Neural progenitor cell (in vitro differentiated cells): ENCODE measurements around the gene PPP2R2B. TPM values are rescaled to one million over a fixed set of nuclear protein-coding genes. Genes with fewer than 3 reads are reported as not detected.

ENCODE experiments used
- DNase-seq: peaks from one replicate; pipeline ENCODE4 v3.0.0-alpha.2; 2016; ENCODE audit warnings: low spot score
- H2AFZ ChIP-seq: fragments of 200-600 bp; sonication (generic); replicated peaks from 2 replicates; pipeline ENCODE4 v1.6.1; 2016; ENCODE audit warnings: antibody characterized with exemption
- H3F3A ChIP-seq: fragments of 200-600 bp; sonication (generic); 2 replicates; pipeline ENCODE4 v1.6.1; 2016; ENCODE audit warnings: antibody characterized with exemption, low read depth
- H3K27ac ChIP-seq: fragments of 200-600 bp; sonication (generic); 2 replicates; pipeline ENCODE4 v1.5.1; 2016; ENCODE audit warnings: mild to moderate bottlenecking
- H3K27me3 ChIP-seq: fragments of 200-600 bp; sonication (generic); 2 replicates; pipeline ENCODE4 v1.6.1; 2016; ENCODE audit warnings: mild to moderate bottlenecking, moderate library complexity
- H3K36me3 ChIP-seq: fragments of 200-600 bp; sonication (generic); 2 replicates; pipeline ENCODE4 v1.5.1; 2016
- H3K4me1 ChIP-seq: fragments of 200-600 bp; sonication (generic); 2 replicates; pipeline ENCODE4 v1.6.1; 2016; ENCODE audit warnings: mixed run types
- H3K4me2 ChIP-seq: fragments of 200-600 bp; sonication (generic); 2 replicates; pipeline ENCODE4 v1.6.1; 2016
- H3K4me3 ChIP-seq: fragments of 200-600 bp; sonication (generic); 2 replicates; pipeline ENCODE4 v1.5.1; 2016
- H3K79me2 ChIP-seq: fragments of 200-600 bp; sonication (generic); 2 replicates; pipeline ENCODE4 v1.6.1; 2016; ENCODE audit warnings: low read depth
- H3K9ac ChIP-seq: fragments of 200-600 bp; sonication (generic); 2 replicates; pipeline ENCODE4 v1.6.1; 2016
- H3K9me3 ChIP-seq: fragments of 200-600 bp; sonication (generic); 2 replicates; pipeline ENCODE4 v1.5.1; 2016; ENCODE audit warnings: low read depth
- H4K20me1 ChIP-seq: fragments of 200-600 bp; sonication (generic); 2 replicates; pipeline ENCODE4 v1.6.1; 2016; ENCODE audit warnings: low read depth
- H3K27ac Mint-ChIP-seq: 3 replicates; pipeline ENCODE4 v1.8.0; 2021; ENCODE audit warnings: mixed read lengths
- H3K27me3 Mint-ChIP-seq: 2 replicates; pipeline ENCODE4 v1.8.0; 2022; ENCODE audit warnings: low read depth, mild to moderate bottlenecking, inconsistent platforms, moderate library complexity, mixed read lengths; ENCODE audit not compliant: insufficient read depth
- H3K36me3 Mint-ChIP-seq: 3 replicates; pipeline ENCODE4 v1.8.0; 2021; ENCODE audit warnings: mixed read lengths
- H3K4me1 Mint-ChIP-seq: 3 replicates; pipeline ENCODE4 v1.8.0; 2021; ENCODE audit warnings: mixed read lengths
- H3K4me3 Mint-ChIP-seq: 3 replicates; pipeline ENCODE4 v1.8.0; 2021; ENCODE audit warnings: mild to moderate bottlenecking, moderate library complexity, mixed read lengths
- H3K9me3 Mint-ChIP-seq: 3 replicates; pipeline ENCODE4 v1.8.0; 2020; ENCODE audit warnings: mixed read lengths
- EZH2 ChIP-seq: fragments of 200-600 bp; sonication (generic); IDR thresholded peaks from 2 replicates; pipeline ENCODE4 v1.6.1; 2017; ENCODE audit warnings: antibody characterized with exemption, mild to moderate bottlenecking, moderate library complexity
- EZH2phosphoT487 ChIP-seq: fragments of 200-600 bp; sonication (generic); IDR thresholded peaks from 2 replicates; pipeline ENCODE4 v1.6.1; 2017; ENCODE audit warnings: antibody characterized with exemption
- total RNA-seq: library from RNA; depleted of rRNA; stranded (reverse); fragments of >200 nt; gene quantifications from 2 replicates; pipeline ENCODE4 v1.2.3, GENCODE V29; 2015; ENCODE audit warnings: low replicate concordance
- TF ChIP-seq, protein P1 (sequence below): fragments of 200-600 bp; sonication (generic); IDR thresholded peaks from 2 replicates; pipeline ENCODE4 v1.5.1; 2017; ENCODE audit warnings: antibody characterized with exemption, mild to moderate bottlenecking

Gene PPP2R2B
- total RNA-seq, 1 donor from 2014 or later, result 26.6 TPM

DNA sequence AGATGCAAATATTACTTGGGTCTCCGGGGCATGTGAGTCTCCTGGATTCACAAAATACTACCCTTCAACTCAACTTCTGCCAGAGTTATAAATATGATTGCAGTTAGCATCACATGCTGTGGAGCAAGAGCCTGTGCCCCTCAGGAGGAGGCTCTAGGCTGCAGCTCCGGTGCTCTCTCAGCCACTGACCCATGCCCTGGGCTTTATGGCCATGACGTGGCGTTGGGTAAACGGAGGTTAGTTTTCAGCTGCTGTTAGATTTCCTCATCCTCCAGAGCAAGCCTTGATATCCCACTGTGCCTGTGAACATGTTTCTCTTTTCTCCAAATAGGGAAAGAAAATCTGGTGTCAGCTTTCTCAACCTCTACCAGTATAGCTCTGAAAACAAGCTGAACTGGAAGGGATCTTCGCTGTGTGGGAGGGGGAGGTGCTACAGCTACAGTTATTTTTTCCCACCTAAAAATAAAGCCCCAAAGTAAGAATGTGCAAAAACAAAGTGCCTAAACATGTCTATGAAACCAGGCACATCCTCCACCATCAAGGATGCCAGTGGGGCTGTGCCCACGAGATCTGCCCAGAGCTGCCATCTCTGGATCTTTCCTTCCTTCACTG, 238.2 kb downstream of the PPP2R2B start:
- peaks cover 25% of the 10 kb centered on the region for H3K4me1 ChIP-seq
- H3K79me2 ChIP-seq, result no peaks in the 10 kb centered on the region
- Mint-ChIP-seq H3K36me3 (no peaks in the 10 kb centered on the region), H3K27ac (no peak overlapping the region), H3K27me3 (no peaks in the 10 kb centered on the region), H3K4me1 (peaks cover 24% of the 10 kb centered on the region), H3K4me3 (no peak overlapping the region), H3K9me3 (no peaks in the 10 kb centered on the region)
- H3K27me3 ChIP-seq, result no peaks in the 10 kb centered on the region
- no peak overlapping the region for H3K9ac ChIP-seq
- TF ChIP-seq EZH2phosphoT487 (no peak), EZH2 (no peak)
- TF ChIP-seq, protein P1, sequence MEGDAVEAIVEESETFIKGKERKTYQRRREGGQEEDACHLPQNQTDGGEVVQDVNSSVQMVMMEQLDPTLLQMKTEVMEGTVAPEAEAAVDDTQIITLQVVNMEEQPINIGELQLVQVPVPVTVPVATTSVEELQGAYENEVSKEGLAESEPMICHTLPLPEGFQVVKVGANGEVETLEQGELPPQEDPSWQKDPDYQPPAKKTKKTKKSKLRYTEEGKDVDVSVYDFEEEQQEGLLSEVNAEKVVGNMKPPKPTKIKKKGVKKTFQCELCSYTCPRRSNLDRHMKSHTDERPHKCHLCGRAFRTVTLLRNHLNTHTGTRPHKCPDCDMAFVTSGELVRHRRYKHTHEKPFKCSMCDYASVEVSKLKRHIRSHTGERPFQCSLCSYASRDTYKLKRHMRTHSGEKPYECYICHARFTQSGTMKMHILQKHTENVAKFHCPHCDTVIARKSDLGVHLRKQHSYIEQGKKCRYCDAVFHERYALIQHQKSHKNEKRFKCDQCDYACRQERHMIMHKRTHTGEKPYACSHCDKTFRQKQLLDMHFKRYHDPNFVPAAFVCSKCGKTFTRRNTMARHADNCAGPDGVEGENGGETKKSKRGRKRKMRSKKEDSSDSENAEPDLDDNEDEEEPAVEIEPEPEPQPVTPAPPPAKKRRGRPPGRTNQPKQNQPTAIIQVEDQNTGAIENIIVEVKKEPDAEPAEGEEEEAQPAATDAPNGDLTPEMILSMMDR, result no peak
- H3F3A ChIP-seq, result peaks cover 5% of the 10 kb centered on the region
- peak overlapping the region; percentile 39 for H3K4me2 ChIP-seq
- H2AFZ ChIP-seq, result no peak overlapping the region
- no peak overlapping the region for H3K27ac ChIP-seq
- no peak for DNase-seq
- no peaks in the 10 kb centered on the region for H3K36me3 ChIP-seq
- H4K20me1 ChIP-seq, result peaks cover 4% of the 10 kb centered on the region
- H3K4me3 ChIP-seq, result no peak overlapping the region
- no peaks in the 10 kb centered on the region for H3K9me3 ChIP-seq

DNA sequence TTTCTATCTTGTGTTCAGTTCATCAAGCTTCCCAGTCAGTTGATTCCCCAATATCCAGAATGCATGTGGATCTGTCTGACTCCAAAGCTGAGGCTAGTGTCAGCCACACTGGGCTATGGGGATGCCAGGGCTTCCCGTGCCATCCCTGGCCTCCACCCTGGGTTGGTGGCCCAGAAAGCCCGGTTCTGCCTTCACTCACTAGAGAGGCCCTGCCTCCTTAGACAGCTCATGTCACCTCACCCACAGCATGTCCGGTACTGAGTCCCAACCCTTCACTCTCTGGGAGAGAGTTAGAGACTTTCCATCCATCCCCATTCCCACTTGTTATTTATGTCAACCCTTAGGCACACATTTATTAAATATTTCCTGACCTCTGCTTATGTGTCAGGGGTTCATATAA, 243.1 kb downstream of the PPP2R2B start:
- Histone ChIP-seq H3F3A (peaks cover 4% of the 10 kb centered on the region), H3K4me2 (no peak overlapping the region), H3K9me3 (no peaks in the 10 kb centered on the region), H3K9ac (no peak overlapping the region), H3K4me1 (peaks cover 17% of the 10 kb centered on the region), H3K27me3 (no peaks in the 10 kb centered on the region), H3K27ac (no peak overlapping the region), H2AFZ (no peak overlapping the region), H3K36me3 (no peaks in the 10 kb centered on the region), H4K20me1 (no peaks in the 10 kb centered on the region), H3K4me3 (no peak overlapping the region), H3K79me2 (no peaks in the 10 kb centered on the region)
- TF ChIP-seq EZH2phosphoT487, result no peak
- no peak for TF ChIP-seq EZH2
- TF ChIP-seq, protein P1, result no peak
- no peak overlapping the region for H3K27ac Mint-ChIP-seq
- no peaks in the 10 kb centered on the region for H3K9me3 Mint-ChIP-seq
- H3K27me3 Mint-ChIP-seq, result peaks cover 3% of the 10 kb centered on the region
- no peak for DNase-seq
- H3K4me1 Mint-ChIP-seq, result peaks cover 30% of the 10 kb centered on the region
- no peak overlapping the region for H3K4me3 Mint-ChIP-seq
- H3K36me3 Mint-ChIP-seq, result no peaks in the 10 kb centered on the region

GRCh38 chr5:146633323-146633764, 245.2 kb downstream of the PPP2R2B start:
- H3K36me3 Mint-ChIP-seq, result no peaks in the 10 kb centered on the region
- peaks cover 5% of the 10 kb centered on the region for H3K27me3 Mint-ChIP-seq
- no peaks in the 10 kb centered on the region for H3K79me2 ChIP-seq
- no peak overlapping the region for H3K9ac ChIP-seq
- DNase-seq, result no peak
- peak overlapping the region; percentile 91 for H3K27ac Mint-ChIP-seq
- H3K4me1 ChIP-seq, result peaks cover 8% of the 10 kb centered on the region
- H3K27ac ChIP-seq, result peak overlapping the region; percentile 34
- H3K9me3 Mint-ChIP-seq, result no peaks in the 10 kb centered on the region
- H3K27me3 ChIP-seq, result no peaks in the 10 kb centered on the region
- no peak overlapping the region for H3K4me2 ChIP-seq
- peak overlapping the region; percentile 53 for H3K4me3 Mint-ChIP-seq
- peaks cover 21% of the 10 kb centered on the region for H3K4me1 Mint-ChIP-seq
- no peaks in the 10 kb centered on the region for H4K20me1 ChIP-seq
- H3K36me3 ChIP-seq, result no peaks in the 10 kb centered on the region
- no peak overlapping the region for H2AFZ ChIP-seq
- H3F3A ChIP-seq, result peaks cover 4% of the 10 kb centered on the region
- H3K4me3 ChIP-seq, result no peak overlapping the region
- H3K9me3 ChIP-seq, result no peaks in the 10 kb centered on the region
- no peak for TF ChIP-seq EZH2
- TF ChIP-seq EZH2phosphoT487, result no peak
- TF ChIP-seq, protein P1, result no peak
